AG08396 (cell line): ENCODE measurements around the gene SNRNP25.
A peak's percentile ranks its signal among the peaks of the same experiment; 100 is the strongest.

ENCODE experiments used
- DNase-seq: peaks from one replicate; pipeline ENCODE4 v3.0.0; 2012; ENCODE audit warnings: low spot score, mixed read lengths

Gene SNRNP25

DNA sequence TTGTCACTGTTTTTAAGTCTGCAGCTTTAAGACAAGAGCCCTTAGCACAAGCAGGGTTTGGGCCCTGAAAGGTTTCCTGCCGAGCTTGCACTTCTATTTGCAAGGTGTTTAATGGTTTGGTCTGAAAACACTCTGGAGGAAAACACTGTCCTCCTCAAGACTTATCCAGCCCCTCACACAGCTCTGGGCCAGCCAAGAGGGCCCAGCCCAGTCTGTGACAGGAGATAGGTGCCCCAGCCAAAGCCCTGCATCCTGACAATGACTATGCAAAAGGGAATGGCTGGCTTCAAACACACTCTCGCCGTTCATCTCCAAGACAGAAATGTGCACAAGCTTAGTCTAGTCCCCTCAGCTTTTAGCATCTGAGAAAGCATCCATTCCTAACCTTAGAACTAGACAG lies 51.3 kb downstream of the SNRNP25 start:
- no peak for DNase-seq

GRCh38 chr16:105521-105920 lies 51.9 kb downstream of the SNRNP25 start:
- no peak for DNase-seq

GRCh38 chr16:106623-107324 lies 53.1 kb downstream of the SNRNP25 start:
- peak; percentile 80 for DNase-seq
